ENCODE data around the gene EPN2. TPM values are rescaled to one million over a fixed set of nuclear protein-coding genes. Genes with fewer than 3 reads are reported as not detected.

The EPN2 gene
- total and polyA plus RNA-seq, 2 experiments from 2014 or later: 34.0 to 149 TPM

GRCh38 chr17:19299866-19300265 lies 62.7 kb downstream of the EPN2 start:
- TF ChIP-seq, protein P1, sequence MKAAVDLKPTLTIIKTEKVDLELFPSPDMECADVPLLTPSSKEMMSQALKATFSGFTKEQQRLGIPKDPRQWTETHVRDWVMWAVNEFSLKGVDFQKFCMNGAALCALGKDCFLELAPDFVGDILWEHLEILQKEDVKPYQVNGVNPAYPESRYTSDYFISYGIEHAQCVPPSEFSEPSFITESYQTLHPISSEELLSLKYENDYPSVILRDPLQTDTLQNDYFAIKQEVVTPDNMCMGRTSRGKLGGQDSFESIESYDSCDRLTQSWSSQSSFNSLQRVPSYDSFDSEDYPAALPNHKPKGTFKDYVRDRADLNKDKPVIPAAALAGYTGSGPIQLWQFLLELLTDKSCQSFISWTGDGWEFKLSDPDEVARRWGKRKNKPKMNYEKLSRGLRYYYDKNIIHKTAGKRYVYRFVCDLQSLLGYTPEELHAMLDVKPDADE (IDR thresholded peaks at IDR 0.05): no peak
- TF ChIP-seq EZH2 (IDR thresholded peaks at IDR 0.05; ENCODE audit: low read depth, unreplicated experiment) (no peak), ZNF331 (CRISPR knock-in tag; IDR thresholded peaks at IDR 0.05; ENCODE audit: low read depth) (no peak), NANOG (IDR thresholded peaks at IDR 0.05; ENCODE audit: borderline replicate concordance) (no peak), EZH2phosphoT487 (IDR thresholded peaks at IDR 0.05; ENCODE audit: unreplicated experiment) (no peak), STAT1 (IDR thresholded peaks at IDR 0.05; ENCODE audit: unreplicated experiment) (no peak), JUNB (IDR thresholded peaks at IDR 0.05; ENCODE audit: unreplicated experiment) (no peak), ZNF114 (CRISPR knock-in tag; IDR thresholded peaks at IDR 0.05) (no peak), ZNF462 (CRISPR knock-in tag; IDR thresholded peaks at IDR 0.05) (no peak)
- TF ChIP-seq, protein P2, sequence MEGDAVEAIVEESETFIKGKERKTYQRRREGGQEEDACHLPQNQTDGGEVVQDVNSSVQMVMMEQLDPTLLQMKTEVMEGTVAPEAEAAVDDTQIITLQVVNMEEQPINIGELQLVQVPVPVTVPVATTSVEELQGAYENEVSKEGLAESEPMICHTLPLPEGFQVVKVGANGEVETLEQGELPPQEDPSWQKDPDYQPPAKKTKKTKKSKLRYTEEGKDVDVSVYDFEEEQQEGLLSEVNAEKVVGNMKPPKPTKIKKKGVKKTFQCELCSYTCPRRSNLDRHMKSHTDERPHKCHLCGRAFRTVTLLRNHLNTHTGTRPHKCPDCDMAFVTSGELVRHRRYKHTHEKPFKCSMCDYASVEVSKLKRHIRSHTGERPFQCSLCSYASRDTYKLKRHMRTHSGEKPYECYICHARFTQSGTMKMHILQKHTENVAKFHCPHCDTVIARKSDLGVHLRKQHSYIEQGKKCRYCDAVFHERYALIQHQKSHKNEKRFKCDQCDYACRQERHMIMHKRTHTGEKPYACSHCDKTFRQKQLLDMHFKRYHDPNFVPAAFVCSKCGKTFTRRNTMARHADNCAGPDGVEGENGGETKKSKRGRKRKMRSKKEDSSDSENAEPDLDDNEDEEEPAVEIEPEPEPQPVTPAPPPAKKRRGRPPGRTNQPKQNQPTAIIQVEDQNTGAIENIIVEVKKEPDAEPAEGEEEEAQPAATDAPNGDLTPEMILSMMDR (conservative IDR thresholded peaks at IDR 0.05; ENCODE audit: low read depth in 2 of 2): no peak
- H3K4me1 Mint-ChIP-seq: peaks cover 17% of the 10 kb centered on the region
- H3K9me2 ChIP-seq (ENCODE audit: insufficient read depth): no peaks in the 10 kb centered on the region
- peaks cover 18% of the 10 kb centered on the region for H3K79me2 ChIP-seq (replicated peaks; ENCODE audit: insufficient read depth)
- DNase-seq (ENCODE audit: low spot score): no peak
- no peak overlapping the region for H3K4me3 ChIP-seq
- H3K27me3 Mint-ChIP-seq (ENCODE audit: insufficient read depth, low read depth, poor library complexity): peaks cover 14% of the 10 kb centered on the region
- no peaks in the 10 kb centered on the region for H3F3A ChIP-seq (replicated peaks; ENCODE audit: low read depth)
- peaks cover 17% of the 10 kb centered on the region for H4K20me1 ChIP-seq (replicated peaks; ENCODE audit: insufficient read depth)
- H3K4me3 Mint-ChIP-seq: no peak overlapping the region
- no peaks in the 10 kb centered on the region for H3K9me3 Mint-ChIP-seq
- no peaks in the 10 kb centered on the region; the same call in 1 of the 2 replicates for H3K4me1 ChIP-seq (ENCODE audit: insufficient read depth)
- H3K27me3 ChIP-seq (ENCODE audit: insufficient read depth): no peaks in the 10 kb centered on the region
- H2AFZ ChIP-seq: no peak overlapping the region
- H3K4me2 ChIP-seq: no peak overlapping the region
- H3K27ac Mint-ChIP-seq: no peak overlapping the region; the same call in 1 of the 2 replicates
- no peaks in the 10 kb centered on the region for H3K36me3 ChIP-seq (ENCODE audit: insufficient read depth)
- ATAC-seq: peak; percentile 25; the same call in 1 of the 3 replicates
- H3K27ac ChIP-seq (ENCODE audit: low read depth): 0 out of 2 replicates have a peak overlapping the region, but pooled peaks have one; percentile 26
- H3K36me3 Mint-ChIP-seq (ENCODE audit: low read depth): no peaks in the 10 kb centered on the region; the same call in 1 of the 3 replicates
